ENCODE results near the gene ENG.

- TF ChIP-seq CTCF (IDR thresholded peaks at IDR 0.05) (no peak), POLR2A (IDR thresholded peaks at IDR 0.05) (no peak), EP300 (IDR thresholded peaks at IDR 0.05) (no peak)
Measured at GRCh38 chr9:127812011-127812410, 42.4 kb downstream of the ENG start.

Measured in stomach (tissue), 4 donors.